Mononuclear cell (primary cell): ENCODE results near the gene TRIM2. TPM values are rescaled to one million over a fixed set of nuclear protein-coding genes. Genes with fewer than 3 reads are reported as not detected.

ENCODE experiments used
- H3K27me3 ChIP-seq: 2 replicates; pipeline ENCODE4 v1.6.0; 2011; ENCODE audit warnings: low read length, control low read depth; ENCODE audit not compliant: insufficient read depth
- H3K4me1 ChIP-seq: 2 replicates; pipeline ENCODE4 v1.5.1; 2011; ENCODE audit warnings: mild to moderate bottlenecking, low read length, control low read depth; ENCODE audit not compliant: insufficient read depth
- H3K4me3 ChIP-seq: 2 replicates; pipeline ENCODE4 v1.5.1; 2011; ENCODE audit warnings: mild to moderate bottlenecking, low read length, moderate library complexity
- H3K9me3 ChIP-seq: 2 replicates; pipeline ENCODE4 v1.5.1; 2011; ENCODE audit warnings: low read depth, mild to moderate bottlenecking, control low read depth, low read length
- total RNA-seq: library from RNA; depleted of rRNA; stranded (reverse); fragments of >200 nt; gene quantifications from one replicate; pipeline ENCODE4 v1.2.3, GENCODE V29; 2012

The TRIM2 gene
- total RNA-seq, 1 donor: 1.7 TPM

- Histone ChIP-seq H3K4me1 (peaks cover 4% of the 10 kb centered on the region), H3K9me3 (no peaks in the 10 kb centered on the region), H3K4me3 (no peak overlapping the region), H3K27me3 (peaks cover 33% of the 10 kb centered on the region)
These were observed 57.7 kb downstream of the TRIM2 start for GRCh38 chr4:153261914-153262313.

GRCh38 chr4:153265306-153266047 is 61.2 kb downstream of the TRIM2 start:
- Histone ChIP-seq H3K9me3 (no peaks in the 10 kb centered on the region), H3K27me3 (no peaks in the 10 kb centered on the region), H3K4me3 (no peak overlapping the region), H3K4me1 (no peaks in the 10 kb centered on the region)

- Histone ChIP-seq H3K4me3 (no peak overlapping the region), H3K4me1 (no peaks in the 10 kb centered on the region), H3K9me3 (no peaks in the 10 kb centered on the region), H3K27me3 (no peaks in the 10 kb centered on the region)
These were observed 62.7 kb downstream of the TRIM2 start for GRCh38 chr4:153266988-153267387.

GRCh38 chr4:153267890-153268289 is 63.6 kb downstream of the TRIM2 start:
- no peaks in the 10 kb centered on the region for H3K4me1 ChIP-seq
- H3K27me3 ChIP-seq: no peaks in the 10 kb centered on the region
- no peak overlapping the region for H3K4me3 ChIP-seq
- no peaks in the 10 kb centered on the region for H3K9me3 ChIP-seq

GRCh38 chr4:153268295-153268694 is 64.1 kb downstream of the TRIM2 start:
- Histone ChIP-seq H3K9me3 (no peaks in the 10 kb centered on the region), H3K27me3 (no peaks in the 10 kb centered on the region), H3K4me3 (no peak overlapping the region), H3K4me1 (no peaks in the 10 kb centered on the region)

GRCh38 chr4:153269218-153269990 is 65.2 kb downstream of the TRIM2 start:
- Histone ChIP-seq H3K4me3 (no peak overlapping the region), H3K27me3 (no peaks in the 10 kb centered on the region), H3K4me1 (no peaks in the 10 kb centered on the region), H3K9me3 (no peaks in the 10 kb centered on the region)

- H3K27me3 ChIP-seq: no peaks in the 10 kb centered on the region
- H3K4me3 ChIP-seq: no peak overlapping the region
- H3K9me3 ChIP-seq: no peaks in the 10 kb centered on the region
- no peaks in the 10 kb centered on the region for H3K4me1 ChIP-seq
These were observed 66.1 kb downstream of the TRIM2 start for GRCh38 chr4:153270361-153270760.

- H3K9me3 ChIP-seq: no peaks in the 10 kb centered on the region
- no peaks in the 10 kb centered on the region for H3K4me1 ChIP-seq
- H3K4me3 ChIP-seq: no peak overlapping the region
- no peaks in the 10 kb centered on the region for H3K27me3 ChIP-seq
These were observed 67.6 kb downstream of the TRIM2 start for GRCh38 chr4:153271820-153272219.

- H3K4me1 ChIP-seq: no peaks in the 10 kb centered on the region
- no peaks in the 10 kb centered on the region for H3K27me3 ChIP-seq
- H3K9me3 ChIP-seq: no peaks in the 10 kb centered on the region
- H3K4me3 ChIP-seq: no peak overlapping the region
These were observed 69.5 kb downstream of the TRIM2 start for GRCh38 chr4:153273751-153274150.

GRCh38 chr4:153274967-153275366 is 70.7 kb downstream of the TRIM2 start:
- Histone ChIP-seq H3K9me3 (no peaks in the 10 kb centered on the region), H3K27me3 (no peaks in the 10 kb centered on the region), H3K4me3 (no peak overlapping the region), H3K4me1 (no peaks in the 10 kb centered on the region)

GRCh38 chr4:153275380-153276276 is 71.4 kb downstream of the TRIM2 start:
- Histone ChIP-seq H3K4me3 (no peak overlapping the region), H3K27me3 (no peaks in the 10 kb centered on the region), H3K4me1 (no peaks in the 10 kb centered on the region), H3K9me3 (no peaks in the 10 kb centered on the region)

GRCh38 chr4:153276971-153277370 is 72.7 kb downstream of the TRIM2 start:
- no peaks in the 10 kb centered on the region for H3K9me3 ChIP-seq
- H3K27me3 ChIP-seq: no peaks in the 10 kb centered on the region
- no peak overlapping the region for H3K4me3 ChIP-seq
- no peaks in the 10 kb centered on the region for H3K4me1 ChIP-seq

- H3K9me3 ChIP-seq: no peaks in the 10 kb centered on the region
These were observed 77.2 kb downstream of the TRIM2 start for GRCh38 chr4:153281476-153281875.

GRCh38 chr4:153282023-153282422 is 77.8 kb downstream of the TRIM2 start:
- H3K9me3 ChIP-seq: no peaks in the 10 kb centered on the region
- H3K4me1 ChIP-seq: no peaks in the 10 kb centered on the region
- H3K4me3 ChIP-seq: no peak overlapping the region
- H3K27me3 ChIP-seq: no peaks in the 10 kb centered on the region

More at GRCh38 chr4:153281476-153281875, 77.2 kb downstream of the TRIM2 start:
- Histone ChIP-seq H3K4me1 (no peaks in the 10 kb centered on the region), H3K27me3 (no peaks in the 10 kb centered on the region), H3K4me3 (no peak overlapping the region)

GRCh38 chr4:153283260-153283659 is 79.0 kb downstream of the TRIM2 start:
- Histone ChIP-seq H3K4me3 (no peak overlapping the region), H3K27me3 (no peaks in the 10 kb centered on the region), H3K9me3 (no peaks in the 10 kb centered on the region), H3K4me1 (no peaks in the 10 kb centered on the region)
